ENCODE measurements around the gene PIK3R3. TPM values are rescaled to one million over a fixed set of nuclear protein-coding genes. Genes with fewer than 3 reads are reported as not detected.

Gene PIK3R3
- polyA plus RNA-seq, 4 donors: 23.1 to 38.3 (median 25.4) TPM

DNA sequence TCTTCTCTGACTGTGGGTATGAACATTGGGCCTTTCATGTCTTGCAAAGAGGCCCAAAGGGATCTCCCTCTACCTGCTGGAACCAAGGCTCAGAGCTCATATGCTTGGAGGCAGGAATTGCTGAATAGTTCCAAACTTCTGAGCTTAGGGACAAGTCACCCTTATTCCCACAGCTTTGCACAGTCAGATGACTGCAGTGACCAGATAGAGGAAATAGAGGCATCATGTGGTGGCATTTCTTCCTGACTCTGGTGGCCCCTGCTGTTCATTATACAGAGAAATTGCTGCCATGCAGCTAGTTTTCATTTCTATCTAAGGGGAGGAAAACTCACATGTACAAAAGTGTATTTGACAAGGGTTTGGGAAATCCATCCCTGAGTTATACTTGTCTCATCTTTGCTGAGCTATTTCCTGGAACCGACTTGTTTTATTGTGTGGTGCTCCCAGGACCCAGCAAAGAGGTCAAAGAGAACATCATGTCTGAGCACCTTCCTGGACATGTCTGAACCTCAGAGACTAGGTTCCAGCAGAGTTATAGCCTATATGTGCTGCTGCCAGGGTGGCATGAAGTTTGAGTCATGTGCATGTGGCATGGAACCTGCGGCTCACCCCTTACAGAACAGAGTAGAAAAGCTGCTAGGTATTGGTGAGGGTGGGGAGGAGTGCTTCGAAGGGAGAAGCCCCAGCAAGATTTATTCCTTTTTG, 131.2 kb downstream of the PIK3R3 start:
- DNase-seq (ENCODE audit: low read depth in 4 of 4, low spot score in 3 of 4): no peak

DNA sequence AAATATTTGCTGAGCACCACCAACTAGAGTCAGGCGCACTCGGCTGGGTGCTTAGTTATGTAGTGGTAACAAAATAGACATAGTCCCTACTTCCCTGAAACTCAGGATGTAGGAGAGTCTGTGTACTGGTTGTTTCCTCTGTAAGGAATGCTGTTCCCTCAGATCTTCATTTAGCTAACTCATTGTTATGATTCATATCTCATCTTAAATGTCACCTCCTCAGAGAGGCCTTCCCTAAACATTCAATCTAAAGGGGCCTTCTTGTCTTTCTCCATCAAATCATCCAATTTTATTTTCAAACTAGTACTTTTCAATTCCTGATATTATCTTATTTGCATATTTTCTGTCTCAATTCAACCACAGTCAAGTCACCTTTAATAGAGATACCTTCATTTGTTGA, 132.9 kb downstream of the PIK3R3 start:
- no peak for DNase-seq (ENCODE audit: low read depth in 4 of 4, low spot score in 3 of 4)

DNA sequence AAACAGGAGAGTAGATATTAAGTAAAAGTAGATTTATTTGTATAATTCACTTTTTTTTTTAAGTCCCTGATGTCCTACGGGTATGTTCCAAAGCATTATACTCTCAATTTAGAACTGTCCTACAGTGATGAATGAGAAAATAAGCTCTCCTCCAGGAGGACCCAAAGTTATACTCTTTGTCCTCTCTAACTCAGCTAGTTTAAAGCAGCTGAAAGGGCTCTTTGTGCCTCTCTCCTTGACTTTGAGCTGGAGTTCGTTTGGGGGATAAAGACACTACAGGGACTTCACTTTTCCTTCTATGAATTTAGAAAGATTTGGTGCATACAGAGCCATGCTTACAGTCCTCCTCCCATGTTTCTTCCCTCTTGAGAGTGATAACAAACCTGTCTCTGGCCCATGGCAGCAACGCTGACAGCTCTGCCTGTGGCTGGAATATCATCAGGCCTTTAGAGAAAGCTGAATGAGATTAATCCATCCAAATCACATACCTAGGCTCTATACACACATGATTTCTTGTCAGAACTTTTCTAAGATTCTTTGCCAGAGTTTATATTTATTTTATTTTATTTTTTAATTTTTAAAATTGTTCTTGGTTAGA, 134.3 kb downstream of the PIK3R3 start:
- DNase-seq (ENCODE audit: low read depth in 4 of 4, low spot score in 3 of 4): no peak

DNA sequence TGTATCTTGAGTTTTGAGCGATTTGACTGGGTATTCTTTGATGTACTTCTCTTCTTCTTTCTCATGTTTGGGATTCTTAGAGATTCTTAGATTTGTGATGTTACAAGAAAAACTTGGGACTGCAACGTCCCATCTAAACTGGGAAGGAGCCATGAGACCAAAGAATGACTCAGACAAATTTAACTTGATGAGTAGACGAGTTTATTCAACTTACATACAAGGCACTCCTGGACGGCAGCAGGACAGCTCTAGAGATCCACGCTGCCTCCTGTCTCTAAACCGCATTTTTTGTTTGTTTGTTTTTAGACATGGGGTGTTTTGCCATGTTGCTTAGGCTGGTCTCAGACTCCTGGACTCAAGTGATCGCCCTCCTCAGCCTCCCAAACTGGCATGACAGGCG, 137.1 kb downstream of the PIK3R3 start:
- no peak for DNase-seq (ENCODE audit: low read depth in 4 of 4, low spot score in 3 of 4)

DNA sequence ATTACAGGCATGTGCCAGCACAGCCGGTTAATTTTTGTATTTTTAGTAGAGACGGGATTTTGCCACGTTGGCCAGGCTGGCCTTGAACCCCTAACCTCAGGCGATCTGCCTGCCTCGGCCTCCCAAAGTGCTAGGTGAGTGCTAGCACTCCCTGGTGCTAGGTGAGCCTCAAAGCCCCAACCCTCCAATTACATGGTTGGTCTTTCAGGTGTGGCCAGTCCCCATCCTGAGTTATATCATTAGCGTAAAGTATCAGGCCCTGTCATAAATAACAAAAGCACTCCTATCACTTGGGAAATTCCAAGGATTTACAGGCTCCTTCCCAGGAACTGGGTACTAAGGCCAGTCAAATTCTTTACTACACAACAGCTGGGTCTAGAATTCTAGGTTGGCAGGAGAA, 138.0 kb downstream of the PIK3R3 start:
- no peak for DNase-seq (ENCODE audit: low read depth in 4 of 4, low spot score in 3 of 4)

Other genes starting within 250 kb of the PIK3R3 start
- gene TSPAN1, start 42.5 kb upstream of the PIK3R3 start, polyA plus RNA-seq (ENCODE audit: insufficient read length in 4 of 4): 10 to 100 TPM in 3 of 4 donors, 1 to 10 TPM in 1; 1.6 to 88.0 (median 72.3) TPM
- gene P3R3URF, start 43.9 kb upstream of the PIK3R3 start, polyA plus RNA-seq (ENCODE audit: insufficient read length in 4 of 4): not detected
- 10 to 100 TPM; 57.4 to 99.2 (median 71.4) TPM for gene POMGNT1, start 65.8 kb upstream of the PIK3R3 start, polyA plus RNA-seq (ENCODE audit: insufficient read length in 4 of 4)
- 1 to 10 TPM; 1.9 to 6.5 (median 2.9) TPM for gene LURAP1, start 70.7 kb upstream of the PIK3R3 start, polyA plus RNA-seq (ENCODE audit: insufficient read length in 4 of 4)
- gene RAD54L, start 115.1 kb upstream of the PIK3R3 start, polyA plus RNA-seq (ENCODE audit: insufficient read length in 4 of 4): 10 to 100 TPM in 3 of 4 donors, 1 to 10 TPM in 1; 9.2 to 15.7 (median 11.8) TPM
- 10 to 100 TPM; 68.7 to 93.8 (median 83.4) TPM for gene LRRC41, start 171.0 kb upstream of the PIK3R3 start, polyA plus RNA-seq (ENCODE audit: insufficient read length in 4 of 4)
- gene UQCRH, start 171.1 kb upstream of the PIK3R3 start, polyA plus RNA-seq (ENCODE audit: insufficient read length in 4 of 4): 100 to 1,000 TPM; 240 to 421 (median 378) TPM
- gene NSUN4, start 208.2 kb upstream of the PIK3R3 start, polyA plus RNA-seq (ENCODE audit: insufficient read length in 4 of 4): 10 to 100 TPM; 15.6 to 31.0 (median 26.0) TPM

All from left renal pelvis (tissue), 4 donors.